NCI-H2107 treated with DMSO at 0.1 percent for 48 hours (cell line): ENCODE results near the gene CASKIN2.

Experiments used
- DNase-seq: peaks from one replicate; lab custom pipeline; 2025; ENCODE audit not compliant: unreplicated experiment; lab: John Stamatoyannopoulos, UW

Gene CASKIN2

GRCh38 chr17:75515496-75516254 is at the start of gene CASKIN2:
Gene CASKIN2 (minus strand): TSS chr17:75515537. CDS start chr17:75513804, 1,733 bp downstream.
- DNase-seq: peak; percentile 72

GRCh38 chr17:75565066-75565465 is 49.7 kb upstream of the CASKIN2 start:
- no peak for DNase-seq

GRCh38 chr17:75564195-75564594 is 48.9 kb upstream of the CASKIN2 start:
- DNase-seq: no peak

GRCh38 chr17:75563063-75563758 is 47.9 kb upstream of the CASKIN2 start:
- no peak for DNase-seq

GRCh38 chr17:75561927-75562603 is 46.7 kb upstream of the CASKIN2 start:
- DNase-seq: no peak

GRCh38 chr17:75559958-75560533 is 44.7 kb upstream of the CASKIN2 start:
- DNase-seq: no peak

- no peak for DNase-seq
Measured at GRCh38 chr17:75558666-75559530, 43.6 kb upstream of the CASKIN2 start.

- no peak for DNase-seq
Measured at GRCh38 chr17:75557852-75558665, 42.7 kb upstream of the CASKIN2 start.

GRCh38 chr17:75557075-75557851 is 41.9 kb upstream of the CASKIN2 start:
- DNase-seq: peak; percentile 23

- no peak for DNase-seq
Measured at GRCh38 chr17:75555679-75556153, 40.4 kb upstream of the CASKIN2 start.

GRCh38 chr17:75553295-75554110 is 38.2 kb upstream of the CASKIN2 start:
- no peak for DNase-seq

GRCh38 chr17:75552425-75553294 is 37.3 kb upstream of the CASKIN2 start:
- no peak for DNase-seq

GRCh38 chr17:75551266-75551665 is 35.9 kb upstream of the CASKIN2 start:
- no peak for DNase-seq

- DNase-seq: no peak
Measured at GRCh38 chr17:75550139-75550465, 34.8 kb upstream of the CASKIN2 start.

GRCh38 chr17:75549246-75550138 is 34.2 kb upstream of the CASKIN2 start:
- peak; percentile 90 for DNase-seq

GRCh38 chr17:75548813-75549212 is 33.5 kb upstream of the CASKIN2 start:
- DNase-seq: no peak
